HepG2 (cell line): ENCODE data around the gene POLE. TPM values are rescaled to one million over a fixed set of nuclear protein-coding genes. Genes with fewer than 3 reads are reported as not detected.
A peak's percentile ranks its signal among the peaks of the same experiment; 100 is the strongest.

Source experiments
- ATRX ChIP-seq: sonication (generic); formaldehyde crosslinking; IDR thresholded peaks from 2 replicates; pipeline ENCODE4 v1.4.0; 2020; ENCODE audit warnings: missing genetic modification reagents, borderline replicate concordance
- KDM2A ChIP-seq: sonication (generic); formaldehyde crosslinking; IDR thresholded peaks from 2 replicates; pipeline ENCODE4 v1.4.0; 2020; ENCODE audit warnings: low read depth, missing genetic modification reagents, borderline replicate concordance
- TFDP2 ChIP-seq: sonication (generic); formaldehyde crosslinking; IDR thresholded peaks from 2 replicates; pipeline ENCODE4 v1.4.0; 2020; ENCODE audit warnings: missing genetic modification reagents
- ZFX ChIP-seq: sonication (generic); formaldehyde crosslinking; IDR thresholded peaks from 2 replicates; pipeline ENCODE4 v1.4.0; 2020; ENCODE audit warnings: mild to moderate bottlenecking, low read depth, missing genetic modification reagents, moderate library complexity
- ZNF124 ChIP-seq: sonication (generic); formaldehyde crosslinking; IDR thresholded peaks from 2 replicates; pipeline ENCODE4 v1.4.0; 2020; ENCODE audit warnings: missing genetic modification reagents
- ZNF318 ChIP-seq: sonication (generic); formaldehyde crosslinking; IDR thresholded peaks from 2 replicates; pipeline ENCODE4 v1.4.0; 2020; ENCODE audit warnings: mild to moderate bottlenecking, missing genetic modification reagents
- ZNF331 ChIP-seq: sonication (generic); formaldehyde crosslinking; IDR thresholded peaks from 2 replicates; pipeline ENCODE4 v1.4.0; 2020; ENCODE audit warnings: missing genetic modification reagents
- ZNF550 ChIP-seq: sonication (generic); formaldehyde crosslinking; IDR thresholded peaks from 2 replicates; pipeline ENCODE4 v1.4.0; 2020; ENCODE audit warnings: mild to moderate bottlenecking, missing genetic modification reagents, borderline replicate concordance
- ZNF687 ChIP-seq: sonication (generic); formaldehyde crosslinking; IDR thresholded peaks from 2 replicates; pipeline ENCODE4 v1.5.1; 2020; ENCODE audit warnings: mild to moderate bottlenecking, missing genetic modification reagents, moderate library complexity
- polyA plus RNA-seq, 8 experiments: library from polyadenylated mRNA; depleted of rRNA in 3 of 8; stranded (reverse) in 7 of 8; unstranded in 1 of 8; fragments of >200 nt; fragmentation: Illumina TruSeq in 4 of 8; extraction: Trizol in 4 of 8; gene quantifications; 2 replicates each; pipeline versions ENCODE4 v1.2.1 to v1.2.3, GENCODE V29; 2011 to 2016; ENCODE audit warnings: low read depth in 4 of 8, missing spikeins in 1 of 8, mixed read lengths in 1 of 8; ENCODE audit not compliant: insufficient read depth in 1 of 8
- total RNA-seq, 5 experiments: library from RNA; depleted of rRNA; stranded (reverse); fragments of >200 nt; fragmentation: Illumina TruSeq; extraction: Trizol; gene quantifications; 2 replicates each; pipeline ENCODE4 v1.2.3, GENCODE V29; 2016; ENCODE audit warnings: low read depth in 1 of 5
- TF ChIP-seq, protein P1 (sequence below): sonication (generic); formaldehyde crosslinking; conservative IDR thresholded peaks from 2 replicates; pipeline ENCODE4 v1.4.0; 2020; ENCODE audit warnings: missing genetic modification reagents

POLE gene
- total and polyA plus RNA-seq, 2 of the 13 experiments (the other 11 are each of a cell fraction or from before 2014, with no cell fraction given) = 25.3 to 52.2 TPM

DNA sequence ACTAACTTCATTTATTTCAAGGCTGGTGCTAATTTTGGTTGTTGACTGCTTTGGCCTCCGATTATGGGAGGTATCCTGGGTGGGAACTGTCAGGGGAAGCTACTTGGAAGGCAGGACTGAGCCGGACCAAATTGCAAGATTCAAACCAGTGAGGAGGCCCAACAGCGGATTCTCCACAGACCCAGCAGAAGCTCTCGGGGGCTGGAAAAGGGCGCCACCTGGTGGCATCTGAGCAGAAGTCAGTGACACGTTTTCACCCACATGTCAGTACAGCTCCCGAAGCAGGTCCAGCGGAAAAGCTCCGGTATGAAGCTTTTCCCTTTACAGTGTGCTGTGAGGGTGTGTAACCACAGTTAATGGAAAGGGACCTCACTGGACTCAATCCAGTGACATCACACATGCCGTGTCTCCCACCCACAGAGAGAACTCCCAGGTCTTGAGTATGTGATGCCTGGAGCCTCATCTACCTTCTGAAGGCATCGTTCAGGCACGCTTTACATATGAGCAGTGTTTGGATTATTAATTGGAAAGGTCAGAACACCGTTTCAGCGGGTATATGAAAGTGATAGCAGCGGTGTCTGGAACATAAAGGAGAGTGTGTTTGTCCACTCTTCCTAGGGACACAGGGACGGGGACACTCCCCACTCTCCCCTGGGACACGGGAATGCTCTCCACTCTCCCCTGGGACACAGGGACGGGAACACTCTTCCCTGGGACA, 72.1 kb downstream of the POLE start (continued):
- TF ChIP-seq, protein P1, sequence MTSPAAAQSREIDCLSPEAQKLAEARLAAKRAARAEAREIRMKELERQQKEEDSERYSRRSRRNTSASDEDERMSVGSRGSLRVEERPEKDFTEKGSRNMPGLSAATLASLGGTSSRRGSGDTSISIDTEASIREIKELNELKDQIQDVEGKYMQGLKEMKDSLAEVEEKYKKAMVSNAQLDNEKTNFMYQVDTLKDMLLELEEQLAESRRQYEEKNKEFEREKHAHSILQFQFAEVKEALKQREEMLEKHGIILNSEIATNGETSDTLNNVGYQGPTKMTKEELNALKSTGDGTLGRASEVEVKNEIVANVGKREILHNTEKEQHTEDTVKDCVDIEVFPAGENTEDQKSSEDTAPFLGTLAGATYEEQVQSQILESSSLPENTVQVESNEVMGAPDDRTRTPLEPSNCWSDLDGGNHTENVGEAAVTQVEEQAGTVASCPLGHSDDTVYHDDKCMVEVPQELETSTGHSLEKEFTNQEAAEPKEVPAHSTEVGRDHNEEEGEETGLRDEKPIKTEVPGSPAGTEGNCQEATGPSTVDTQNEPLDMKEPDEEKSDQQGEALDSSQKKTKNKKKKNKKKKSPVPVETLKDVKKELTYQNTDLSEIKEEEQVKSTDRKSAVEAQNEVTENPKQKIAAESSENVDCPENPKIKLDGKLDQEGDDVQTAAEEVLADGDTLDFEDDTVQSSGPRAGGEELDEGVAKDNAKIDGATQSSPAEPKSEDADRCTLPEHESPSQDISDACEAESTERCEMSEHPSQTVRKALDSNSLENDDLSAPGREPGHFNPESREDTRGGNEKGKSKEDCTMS = 0 out of 2 replicates have a peak, but pooled peaks have one; percentile 15
- TF ChIP-seq ATRX (CRISPR knock-in tag) = no peak
- 0 out of 2 replicates have a peak, but pooled peaks have one; percentile 43 for TF ChIP-seq ZNF318 (CRISPR knock-in tag)
- 0 out of 2 replicates have a peak, but pooled peaks have one; percentile 37 for TF ChIP-seq ZNF550
- TF ChIP-seq ZFX (CRISPR knock-in tag) = 0 out of 2 replicates have a peak, but pooled peaks have one; percentile 32
- peak; percentile 70 for TF ChIP-seq ZNF331
- TF ChIP-seq ZNF687 (CRISPR knock-in tag) = 0 out of 2 replicates have a peak, but pooled peaks have one; percentile 19
- 0 out of 2 replicates have a peak, but pooled peaks have one; percentile 25 for TF ChIP-seq ZNF124 (CRISPR knock-in tag)
- TF ChIP-seq TFDP2 = 0 out of 2 replicates have a peak, but pooled peaks have one; percentile 13
- TF ChIP-seq KDM2A = peak; percentile 74; the same call in 1 of the 2 replicates
